Hepatocyte (in vitro differentiated cells): ENCODE measurements around the gene TMEM255B. TPM values are rescaled to one million over a fixed set of nuclear protein-coding genes. Genes with fewer than 3 reads are reported as not detected.

Experiments
- DNase-seq: peaks from one replicate; pipeline ENCODE4 v3.0.0-alpha.2; 2016; ENCODE audit warnings: low spot score
- H2AFZ ChIP-seq: fragments of 200-600 bp; sonication (generic); 2 replicates; pipeline ENCODE4 v1.6.0; 2016; ENCODE audit warnings: antibody characterized with exemption, mild to moderate bottlenecking
- H3K27ac ChIP-seq: fragments of 200-600 bp; sonication (generic); 2 replicates; pipeline ENCODE4 v1.5.1; 2016; ENCODE audit warnings: mild to moderate bottlenecking
- H3K27me3 ChIP-seq: fragments of 200-600 bp; sonication (generic); 2 replicates; pipeline ENCODE4 v1.6.1; 2016
- H3K36me3 ChIP-seq: fragments of 200-600 bp; sonication (generic); replicated peaks from 2 replicates; pipeline ENCODE4 v1.5.1; 2016; ENCODE audit warnings: low read depth; ENCODE audit not compliant: insufficient read depth
- H3K4me1 ChIP-seq: fragments of 200-600 bp; sonication (generic); 2 replicates; pipeline ENCODE4 v1.5.1; 2016; ENCODE audit warnings: mild to moderate bottlenecking, moderate library complexity; ENCODE audit not compliant: insufficient read depth
- H3K4me2 ChIP-seq: fragments of 200-600 bp; sonication (generic); 2 replicates; pipeline ENCODE4 v1.6.0; 2016
- H3K4me3 ChIP-seq: fragments of 200-600 bp; sonication (generic); 2 replicates; pipeline ENCODE4 v1.5.1; 2016; ENCODE audit warnings: mild to moderate bottlenecking
- H3K79me2 ChIP-seq: fragments of 200-600 bp; sonication (generic); 2 replicates; pipeline ENCODE4 v1.6.0; 2017; ENCODE audit warnings: mild to moderate bottlenecking
- H3K9me2 ChIP-seq: fragments of 200-600 bp; sonication (generic); replicated peaks from 2 replicates; pipeline ENCODE4 v1.6.0; 2017; ENCODE audit warnings: mild to moderate bottlenecking; ENCODE audit not compliant: insufficient read depth
- H3K9me3 ChIP-seq: fragments of 200-600 bp; sonication (generic); 2 replicates; pipeline ENCODE4 v1.5.1; 2016; ENCODE audit warnings: low read depth, mild to moderate bottlenecking
- H4K20me1 ChIP-seq: fragments of 200-600 bp; sonication (generic); 2 replicates; pipeline ENCODE4 v1.6.0; 2016; ENCODE audit warnings: mild to moderate bottlenecking; ENCODE audit not compliant: insufficient read depth, poor library complexity, severe bottlenecking
- CTCF ChIP-seq: fragments of 200-600 bp; sonication (generic); IDR thresholded peaks from 2 replicates; pipeline ENCODE4 v1.5.1; 2016; ENCODE audit warnings: antibody characterized with exemption, mild to moderate bottlenecking; ENCODE audit not compliant: poor library complexity
- EZH2 ChIP-seq: fragments of 200-600 bp; sonication (generic); IDR thresholded peaks from 2 replicates; pipeline ENCODE4 v1.6.1; 2016; ENCODE audit warnings: antibody characterized with exemption, mild to moderate bottlenecking, borderline replicate concordance
- EZH2phosphoT487 ChIP-seq: fragments of 200-600 bp; sonication (generic); IDR thresholded peaks from one replicate; pipeline ENCODE4 v1.6.1; 2018; ENCODE audit warnings: antibody characterized with exemption, mild to moderate bottlenecking, low read depth, moderate library complexity; ENCODE audit not compliant: unreplicated experiment, severe bottlenecking
- WGBS: methylation state at CpG from one replicate; pipeline ENCODE4 v1.1.6; 2016; ENCODE audit warnings: low lambda C conversion rate; ENCODE audit errors: missing lambda C conversion rate; 5-methylcytosine and 5-hydroxymethylcytosine counted together
- polyA plus RNA-seq: library from polyadenylated mRNA; unstranded; fragments of >200 nt; fragmentation: Nextera tagmentation; extraction: Ambion mirVana; gene quantifications from 2 replicates; pipeline ENCODE4 v1.2.1, GENCODE V29; 2016
- total RNA-seq: library from RNA; depleted of rRNA; stranded (reverse); fragments of >200 nt; gene quantifications from 2 replicates; pipeline ENCODE4 v1.2.3, GENCODE V29; 2014

The TMEM255B gene
- total and polyA plus RNA-seq, 2 experiments from 2014 or later, result 0.10 to 4.0 TPM

- peak; percentile 95 for DNase-seq
- 56% methylated on average over 17 of the region's 24 CpGs for WGBS
- no peaks in the 10 kb centered on the region for H3K79me2 ChIP-seq
- H3K4me3 ChIP-seq, result no peak overlapping the region
- no peak overlapping the region for H2AFZ ChIP-seq
- no peak overlapping the region for H3K27ac ChIP-seq
- H3K36me3 ChIP-seq, result no peaks in the 10 kb centered on the region
- peak; percentile 89 for TF ChIP-seq CTCF
- no peak for TF ChIP-seq EZH2
- TF ChIP-seq EZH2phosphoT487, result no peak
- peaks cover 26% of the 10 kb centered on the region for H3K4me1 ChIP-seq
- no peaks in the 10 kb centered on the region for H3K27me3 ChIP-seq
- H4K20me1 ChIP-seq, result no peaks in the 10 kb centered on the region
- H3K9me2 ChIP-seq, result no peaks in the 10 kb centered on the region
- no peak overlapping the region for H3K4me2 ChIP-seq
- no peaks in the 10 kb centered on the region for H3K9me3 ChIP-seq
Measured at GRCh38 chr13:113816946-113817859, 58.2 kb downstream of the TMEM255B start.

DNA sequence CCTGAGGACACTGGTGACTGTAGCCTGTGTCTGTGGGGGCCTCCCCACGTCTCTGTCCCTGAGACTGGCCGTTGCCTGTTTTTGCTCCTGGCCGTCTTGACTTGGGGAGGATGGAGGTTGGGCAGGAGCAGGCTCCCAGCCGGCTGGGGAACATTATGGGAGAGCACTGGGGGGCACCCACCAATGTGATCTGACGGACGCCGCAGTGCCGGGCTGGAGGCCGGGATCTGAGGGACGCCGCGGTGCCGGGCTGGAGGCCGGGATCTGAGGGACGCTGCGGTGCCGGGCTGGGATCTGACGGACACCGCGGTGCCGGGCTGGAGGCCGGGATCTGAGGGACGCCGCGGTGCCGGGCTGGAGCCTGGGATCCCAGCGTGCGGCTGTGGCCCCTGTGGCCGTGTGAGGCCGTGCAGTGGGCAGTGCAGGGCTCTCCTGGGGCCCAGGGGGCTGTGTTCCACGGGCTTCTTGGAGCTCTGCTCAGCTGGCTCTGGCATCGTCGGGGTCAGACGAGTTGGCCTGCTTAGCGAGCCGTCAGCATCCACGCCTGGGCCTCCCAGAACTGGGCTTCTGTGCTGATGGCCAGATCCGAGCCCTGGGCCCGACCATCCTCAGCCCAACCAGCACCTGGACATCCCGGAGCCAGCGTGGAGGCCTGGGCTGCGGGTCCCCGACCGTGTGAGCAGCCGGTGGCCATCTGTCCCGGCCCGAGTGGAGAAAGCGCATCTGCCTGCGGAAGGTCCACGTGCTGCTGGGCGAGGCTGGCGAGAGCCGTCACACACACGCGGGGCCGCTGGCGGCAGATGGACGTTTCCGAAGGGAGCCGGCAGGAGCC lies 59.0 kb downstream of the TMEM255B start:
- H2AFZ ChIP-seq, result no peak overlapping the region
- H3K36me3 ChIP-seq, result no peaks in the 10 kb centered on the region
- H3K27ac ChIP-seq, result no peak overlapping the region
- H3K4me3 ChIP-seq, result no peak overlapping the region
- no peaks in the 10 kb centered on the region for H3K9me3 ChIP-seq
- no peaks in the 10 kb centered on the region for H4K20me1 ChIP-seq
- H3K4me1 ChIP-seq, result peaks cover 26% of the 10 kb centered on the region
- no peak for TF ChIP-seq EZH2
- TF ChIP-seq CTCF, result no peak
- no peak for TF ChIP-seq EZH2phosphoT487
- no peaks in the 10 kb centered on the region for H3K27me3 ChIP-seq
- H3K4me2 ChIP-seq, result no peak overlapping the region
- no peak for DNase-seq
- no peaks in the 10 kb centered on the region for H3K79me2 ChIP-seq
- H3K9me2 ChIP-seq, result no peaks in the 10 kb centered on the region
- WGBS, result 91% methylated on average over 55 of the region's 60 CpGs

DNA sequence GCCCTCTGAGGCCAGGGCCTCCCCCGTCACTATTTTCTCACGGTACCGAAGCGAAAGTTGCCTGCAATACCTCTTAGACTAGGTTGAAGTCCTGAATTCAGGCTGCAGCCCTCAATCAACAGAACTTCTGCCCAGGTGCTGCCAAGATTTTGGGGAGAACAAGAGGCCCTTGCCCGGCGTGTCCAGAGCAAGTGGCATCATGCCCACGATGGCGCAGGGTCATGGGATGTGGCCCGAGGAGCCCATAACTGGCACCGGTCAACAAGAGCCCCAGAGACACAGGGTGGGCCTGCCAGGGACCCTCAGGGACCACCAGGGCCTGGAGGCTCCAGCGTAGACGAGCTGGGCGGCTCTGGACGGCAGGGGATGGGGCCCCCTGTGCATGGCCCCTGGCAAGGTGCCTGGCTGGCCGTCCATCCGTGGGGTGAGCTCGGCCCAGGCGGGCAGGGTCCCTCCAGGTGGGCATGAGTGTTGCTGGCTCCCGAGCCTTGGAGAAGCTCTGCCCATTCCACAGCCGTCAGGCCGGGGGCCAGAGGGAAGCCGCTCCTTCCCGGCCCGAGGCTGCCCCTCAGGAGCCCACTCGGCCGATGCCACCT lies 59.8 kb downstream of the TMEM255B start:
- no peaks in the 10 kb centered on the region for H3K79me2 ChIP-seq
- no peak overlapping the region for H3K27ac ChIP-seq
- no peak for DNase-seq
- H3K9me3 ChIP-seq, result no peaks in the 10 kb centered on the region
- H3K4me1 ChIP-seq, result peaks cover 19% of the 10 kb centered on the region
- no peaks in the 10 kb centered on the region for H3K36me3 ChIP-seq
- no peaks in the 10 kb centered on the region for H4K20me1 ChIP-seq
- no peaks in the 10 kb centered on the region for H3K9me2 ChIP-seq
- no peak for TF ChIP-seq EZH2
- no peak for TF ChIP-seq EZH2phosphoT487
- 96% methylated on average over 26 of the region's 26 CpGs for WGBS
- H3K4me3 ChIP-seq, result no peak overlapping the region
- H2AFZ ChIP-seq, result no peak overlapping the region
- H3K27me3 ChIP-seq, result no peaks in the 10 kb centered on the region
- H3K4me2 ChIP-seq, result no peak overlapping the region
